Jurkat, Clone E6-1 (cell line): ENCODE data around the gene PTPRE.

ENCODE experiments used
- DNase-seq: peaks from one replicate; pipeline ENCODE4 v3.0.0-alpha.2; 2011; ENCODE audit warnings: low read depth, low spot score
- H3K4me3 ChIP-seq: 2 replicates; pipeline ENCODE4 v1.5.1; 2011; ENCODE audit warnings: mild to moderate bottlenecking, low read length, control low read depth, moderate library complexity

The PTPRE gene

DNA sequence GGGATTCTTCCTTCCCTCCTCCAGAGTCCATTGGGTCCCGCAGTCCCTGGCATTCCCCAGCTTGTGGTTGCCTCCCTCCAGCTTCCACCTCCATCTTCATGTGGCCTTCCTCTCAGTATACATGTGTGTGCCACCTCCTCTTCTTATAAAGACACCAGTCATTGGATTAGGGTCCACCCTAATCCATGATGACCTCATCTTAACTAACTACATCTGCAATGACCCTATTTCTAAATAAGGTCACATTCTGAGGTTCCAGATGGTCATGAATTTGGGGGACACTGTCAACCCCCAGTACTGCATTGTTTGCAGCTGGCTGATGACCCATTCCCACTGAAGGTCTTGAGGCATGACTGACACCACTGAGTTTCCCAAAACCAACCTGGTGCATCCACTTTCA lies 99.0 kb downstream of the PTPRE start:
- H3K4me3 ChIP-seq, result no peak overlapping the region
- no peak for DNase-seq

DNA sequence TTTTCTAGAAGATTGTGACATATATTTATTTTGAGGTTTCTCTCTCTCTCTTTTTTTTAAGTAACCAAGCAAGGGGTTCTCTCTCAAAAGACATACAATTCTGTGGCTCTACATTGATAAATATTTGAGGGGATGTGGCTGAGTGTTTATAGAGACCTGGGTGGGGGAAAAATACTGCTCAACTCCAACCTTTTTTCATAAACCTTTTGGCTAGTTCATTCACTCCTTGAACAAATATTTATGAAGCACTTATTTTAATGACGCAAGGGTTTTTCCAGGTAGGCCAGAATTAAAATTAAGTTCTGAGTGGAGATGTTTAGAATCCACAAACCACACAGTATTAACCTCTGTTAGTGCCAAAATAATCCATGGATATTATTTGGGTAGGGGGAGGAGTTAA lies 100.2 kb downstream of the PTPRE start:
- H3K4me3 ChIP-seq, result no peak overlapping the region
- DNase-seq, result no peak

DNA sequence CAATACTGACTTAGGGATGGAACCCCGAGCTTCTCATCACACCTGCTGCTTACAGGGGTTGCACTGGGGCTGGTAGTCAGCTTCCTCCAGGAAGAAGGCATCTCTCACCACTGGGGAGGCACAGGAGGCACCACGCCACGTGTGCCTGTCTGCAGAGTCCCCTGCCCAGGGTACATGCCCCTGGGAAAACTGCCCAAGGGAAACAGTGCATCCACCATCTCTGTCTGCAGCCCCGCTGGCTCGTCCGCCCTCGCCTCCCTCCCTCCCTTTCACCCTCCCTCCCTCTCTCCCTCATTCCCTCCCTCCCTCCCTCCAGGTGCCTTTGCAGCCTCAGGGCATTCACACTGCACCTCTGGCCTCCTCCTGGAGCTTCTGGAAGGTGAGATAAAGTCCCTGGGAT lies 101.1 kb downstream of the PTPRE start:
- no peak overlapping the region for H3K4me3 ChIP-seq
- no peak for DNase-seq

DNA sequence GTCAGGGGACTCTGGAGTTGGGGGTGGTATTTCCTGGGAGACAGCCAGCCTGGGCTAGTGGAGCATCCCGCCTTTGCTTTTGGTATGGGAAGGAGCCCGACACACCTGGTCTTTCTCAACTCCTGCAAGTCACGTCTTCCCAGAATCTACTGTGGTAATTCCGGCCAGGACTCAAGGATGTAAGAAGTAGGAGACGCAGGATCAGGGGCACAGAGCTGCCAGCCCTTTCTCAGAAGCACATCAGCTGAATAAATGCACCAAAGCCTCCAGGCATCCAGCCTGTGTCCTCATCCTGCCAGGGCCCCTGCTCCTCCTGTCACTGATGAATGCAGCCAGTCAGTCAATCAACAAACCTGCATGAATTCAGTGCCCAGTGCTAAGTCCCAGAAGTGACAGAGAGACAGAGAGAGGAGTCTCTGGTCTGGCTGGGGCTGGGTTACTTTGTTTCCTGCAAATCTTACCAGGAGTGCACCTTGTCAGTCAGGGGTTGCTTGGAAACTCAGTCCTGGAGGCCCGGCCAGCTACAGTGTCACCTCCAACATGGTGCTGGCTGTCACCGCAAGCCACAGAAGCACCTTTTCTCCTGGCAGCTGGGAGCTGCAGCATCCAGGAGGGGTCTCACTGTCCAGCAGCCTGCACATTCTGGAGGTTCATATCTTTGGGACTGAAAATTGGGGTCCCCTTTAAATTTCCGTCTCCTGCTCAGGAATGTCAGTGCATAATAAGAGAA lies 101.8 kb downstream of the PTPRE start:
- DNase-seq, result no peak
- H3K4me3 ChIP-seq, result no peak overlapping the region

DNA sequence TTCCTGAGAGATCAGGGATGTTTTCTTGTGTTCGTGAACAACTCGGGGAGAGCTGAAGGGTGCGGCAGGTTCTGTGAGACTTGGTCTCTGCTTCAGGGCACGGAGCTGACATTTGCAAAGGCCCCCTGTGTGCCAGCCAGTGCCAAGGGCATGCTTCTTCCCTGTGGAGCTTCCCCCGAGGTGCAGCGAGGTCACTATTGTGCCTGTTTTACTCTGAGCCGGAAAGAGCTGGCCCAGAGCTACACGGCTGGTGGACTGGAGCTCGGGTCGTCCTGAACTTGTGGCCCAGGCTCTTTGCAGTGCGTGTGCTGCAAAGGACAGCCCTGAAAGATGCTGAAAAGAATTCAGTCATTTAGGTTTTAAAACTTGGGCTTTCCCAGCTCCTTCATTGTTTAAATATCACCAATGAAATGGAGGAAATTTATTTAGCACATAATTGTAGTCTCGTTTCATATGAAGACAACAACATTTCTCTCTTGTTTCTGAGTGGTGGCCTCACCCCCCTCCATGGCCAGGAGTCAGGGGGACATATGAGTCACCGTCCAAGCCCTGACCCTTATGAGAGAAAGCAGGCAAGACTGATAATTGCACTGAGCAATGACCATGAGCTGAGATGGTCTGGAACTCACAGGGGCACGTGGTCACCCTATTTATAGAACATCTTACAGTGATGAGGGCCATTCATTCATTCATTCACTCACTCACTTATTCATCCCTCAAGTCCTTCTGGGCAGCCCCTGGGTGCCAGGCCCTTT lies 102.6 kb downstream of the PTPRE start:
- H3K4me3 ChIP-seq, result no peak overlapping the region
- no peak for DNase-seq

DNA sequence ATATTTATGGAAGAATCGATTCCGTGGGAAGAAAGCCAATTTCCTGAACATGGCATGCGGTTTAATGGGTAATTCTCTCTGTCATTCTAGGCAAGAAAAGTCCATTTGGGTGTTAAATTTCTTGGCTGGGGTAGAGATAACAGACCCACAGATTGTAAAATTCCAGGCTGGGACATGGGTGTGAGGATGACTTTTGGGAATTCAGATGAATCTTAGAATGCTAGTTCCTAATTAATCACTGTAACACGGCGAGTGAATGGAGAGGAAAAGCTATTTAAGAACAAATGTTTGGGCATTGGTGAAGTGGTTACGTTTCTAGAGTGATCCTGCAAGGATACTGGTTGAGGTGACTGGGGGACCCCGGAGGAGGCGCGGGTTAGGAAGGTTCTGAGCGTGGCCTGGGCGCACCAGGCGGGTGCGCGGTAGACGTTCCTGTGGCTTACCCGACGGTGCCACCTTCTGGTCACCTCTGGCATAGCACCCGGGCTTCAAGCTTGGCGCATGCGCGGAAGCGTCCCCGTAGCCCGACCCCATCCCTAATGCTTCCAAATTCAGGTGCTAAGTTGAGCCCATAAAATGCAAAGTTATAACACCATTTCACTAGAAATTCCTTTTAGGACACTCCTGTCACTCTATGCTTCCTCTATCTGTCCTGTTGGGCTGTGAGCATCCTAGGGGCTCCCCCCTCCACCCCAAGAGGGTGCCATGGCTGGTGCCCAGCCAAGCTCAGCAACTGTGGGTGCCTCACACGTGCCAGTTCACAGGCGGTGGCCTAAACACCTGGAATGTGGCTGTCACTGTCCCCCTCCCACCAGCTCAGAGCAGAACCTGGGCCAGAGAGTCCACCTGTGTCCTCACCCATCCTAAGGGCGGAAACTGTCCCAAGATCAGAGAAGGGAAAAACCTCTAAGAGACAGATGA lies 104.4 kb downstream of the PTPRE start:
- peak; percentile 66 for DNase-seq
- peak overlapping the region; percentile 36 for H3K4me3 ChIP-seq

DNA sequence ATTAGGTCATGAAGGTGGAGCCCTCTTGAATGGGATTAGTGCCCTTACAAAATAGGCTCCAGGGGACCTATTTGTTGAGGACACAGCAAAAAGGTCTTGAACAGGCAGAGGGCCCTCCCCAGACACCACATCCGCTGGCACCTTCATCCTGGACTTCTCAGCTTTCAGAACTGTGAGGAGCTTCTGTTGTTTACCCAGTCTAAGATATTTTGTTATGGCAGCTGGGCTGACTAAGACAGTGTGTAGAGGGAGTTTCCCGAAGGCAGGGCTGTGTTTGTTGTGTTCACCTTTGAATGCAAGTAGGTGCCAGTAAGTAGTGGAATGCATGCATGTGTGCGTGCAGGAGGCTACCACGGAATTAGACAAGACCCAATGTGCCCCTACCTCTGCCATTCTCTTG lies 106.7 kb downstream of the PTPRE start:
- H3K4me3 ChIP-seq, result no peak overlapping the region
- DNase-seq, result no peak

DNA sequence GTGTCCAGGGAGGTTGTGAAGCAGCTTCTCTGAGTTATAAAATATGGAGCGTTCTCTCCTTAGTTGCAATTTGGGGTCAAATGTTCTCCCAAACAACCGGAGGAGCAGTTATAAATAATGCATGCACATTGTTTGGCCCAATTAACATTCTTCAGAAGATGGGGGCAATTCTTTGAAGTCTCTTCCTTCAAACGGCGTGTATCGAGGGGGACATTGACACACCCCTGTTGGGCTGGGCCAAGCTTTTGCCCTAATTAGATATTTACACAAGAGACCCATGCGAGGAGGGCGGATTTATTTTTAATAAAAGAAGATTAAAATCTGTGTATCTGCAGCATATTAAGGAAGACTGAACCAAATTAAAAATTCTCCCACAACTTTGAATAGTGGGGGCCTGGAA lies 107.3 kb downstream of the PTPRE start:
- no peak for DNase-seq
- no peak overlapping the region for H3K4me3 ChIP-seq

DNA sequence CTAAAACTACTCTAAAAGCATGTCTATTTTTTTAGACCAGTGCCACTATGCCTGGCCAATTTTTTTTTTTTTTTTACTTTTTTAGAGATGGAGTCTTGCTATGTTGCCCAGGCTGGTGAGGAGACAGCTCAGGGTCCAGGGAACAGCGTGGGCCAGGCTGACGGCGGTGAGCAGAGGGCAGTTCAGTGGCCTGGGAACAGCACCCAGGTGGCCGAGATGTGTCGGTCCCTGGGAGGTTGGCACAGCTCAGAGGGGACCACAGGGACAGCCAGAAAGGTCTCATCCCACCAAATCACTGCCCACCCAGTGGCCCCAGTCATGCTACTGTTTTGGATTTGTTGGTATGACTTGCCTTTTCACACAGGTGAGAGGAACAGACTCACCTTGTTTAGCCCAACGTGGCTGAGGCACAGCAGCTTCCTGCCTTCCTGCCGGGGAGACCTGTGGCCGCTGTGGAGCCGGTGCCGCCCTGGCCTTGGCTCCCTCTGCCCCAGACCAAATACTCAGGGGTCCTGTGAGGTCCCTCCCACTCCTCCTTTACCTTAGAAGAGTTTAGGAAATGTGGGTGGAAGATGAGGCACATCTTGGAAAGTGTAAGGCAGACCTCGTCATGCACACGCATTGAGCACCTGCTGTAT lies 109.6 kb downstream of the PTPRE start:
- H3K4me3 ChIP-seq, result no peak overlapping the region
- DNase-seq, result no peak

DNA sequence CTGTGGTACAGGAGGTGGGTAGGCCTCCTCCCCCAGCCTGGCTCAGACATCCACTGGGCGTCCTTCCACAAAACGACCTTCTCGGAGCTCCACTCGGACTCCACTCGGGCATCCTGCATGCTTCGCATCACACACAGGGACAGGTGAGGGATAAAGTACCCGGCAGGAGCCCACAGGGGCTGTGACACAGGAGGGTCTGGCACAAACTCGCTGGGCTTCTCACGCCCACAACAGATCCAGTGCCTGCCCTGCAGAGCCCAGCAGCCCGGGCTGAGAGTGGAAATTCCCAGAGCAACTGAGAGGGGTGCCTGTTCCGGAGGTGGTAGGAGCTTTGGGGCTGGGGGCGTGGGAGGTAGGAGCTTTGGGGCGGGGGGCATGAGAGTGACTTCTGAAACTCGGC lies 110.9 kb downstream of the PTPRE start:
- H3K4me3 ChIP-seq, result no peak overlapping the region
- no peak for DNase-seq

DNA sequence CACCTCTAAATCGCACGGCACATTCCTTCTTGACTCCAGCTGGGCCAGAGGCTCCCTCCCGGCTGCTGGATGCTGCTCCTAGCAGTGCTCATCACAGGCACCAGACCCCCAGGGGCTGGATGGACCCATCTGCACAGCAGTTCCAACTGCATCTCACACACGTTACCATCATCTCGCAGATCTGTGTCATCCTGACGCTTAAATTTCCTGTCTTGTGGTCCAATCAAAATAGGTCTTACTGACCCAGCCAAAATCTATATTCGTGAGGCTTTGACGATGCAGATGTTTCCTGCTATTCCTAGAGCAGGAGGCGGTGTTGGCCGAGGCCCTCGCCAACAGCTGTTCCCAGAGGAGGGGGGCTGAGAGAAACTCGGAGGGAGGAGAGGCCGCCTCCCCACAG lies 111.3 kb downstream of the PTPRE start:
- no peak overlapping the region for H3K4me3 ChIP-seq
- DNase-seq, result no peak

DNA sequence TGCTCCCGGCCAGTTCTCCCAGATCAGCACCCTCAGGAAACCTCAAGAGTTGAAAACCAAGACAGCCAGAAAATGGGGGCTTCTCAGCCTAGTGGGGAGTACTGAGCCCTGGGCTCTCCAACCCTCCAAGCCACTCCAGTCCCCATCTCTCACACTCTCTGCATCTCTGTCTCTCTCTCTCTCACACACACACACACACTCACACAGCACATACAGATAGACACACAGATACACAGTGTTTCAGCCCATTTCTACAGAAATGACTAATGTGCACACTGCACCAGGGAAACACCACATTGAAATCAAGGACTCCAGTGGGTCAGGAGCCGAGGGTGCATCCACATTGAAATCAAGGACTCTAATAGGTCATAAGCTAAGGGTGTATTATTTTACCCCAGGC lies 111.8 kb downstream of the PTPRE start:
- no peak overlapping the region for H3K4me3 ChIP-seq
- DNase-seq, result no peak

DNA sequence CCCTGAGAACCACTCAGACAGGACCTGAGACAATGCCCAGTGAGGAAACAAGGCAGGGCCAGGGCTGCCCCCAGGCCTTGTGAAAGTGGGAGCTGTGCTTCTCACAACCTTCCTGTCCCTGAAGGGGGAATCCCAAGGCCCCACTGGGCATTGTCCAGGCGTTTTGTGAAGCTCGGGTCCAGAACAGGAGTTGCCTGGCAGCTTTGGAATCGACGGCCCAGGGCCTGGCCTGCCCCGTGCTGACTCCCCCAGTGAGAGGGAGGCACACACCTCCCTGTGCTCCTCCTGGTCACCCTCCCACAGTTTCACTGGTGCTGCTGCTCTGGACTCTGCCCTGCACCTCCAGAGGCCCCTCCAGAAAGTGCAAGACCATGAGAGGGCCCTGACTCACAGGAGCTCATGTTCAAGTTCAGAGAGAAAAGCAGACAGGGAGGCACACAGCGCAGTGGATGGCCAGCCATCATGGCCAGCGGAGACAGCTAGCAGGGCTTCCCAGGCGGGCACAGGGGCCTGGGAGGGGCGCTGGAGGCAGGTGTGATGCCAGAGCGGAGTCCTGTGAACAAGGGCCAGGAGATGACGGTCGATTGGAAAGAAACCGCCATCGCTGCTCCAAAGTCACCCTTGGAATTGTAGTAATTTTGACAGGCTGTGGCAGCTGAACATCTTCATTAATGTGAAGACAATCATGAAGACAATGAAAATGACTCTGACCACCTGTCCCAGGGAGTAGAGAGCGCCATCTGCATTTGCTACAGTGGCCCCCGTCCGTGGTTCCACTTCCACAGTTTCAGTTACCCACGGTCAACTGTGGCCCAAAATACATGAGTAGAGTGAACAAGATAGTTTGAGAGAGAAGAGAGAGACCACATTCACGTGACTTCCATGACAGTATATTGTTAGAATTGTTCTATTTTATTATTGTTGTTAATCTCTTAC lies 115.6 kb downstream of the PTPRE start:
- no peak overlapping the region for H3K4me3 ChIP-seq
- no peak for DNase-seq

DNA sequence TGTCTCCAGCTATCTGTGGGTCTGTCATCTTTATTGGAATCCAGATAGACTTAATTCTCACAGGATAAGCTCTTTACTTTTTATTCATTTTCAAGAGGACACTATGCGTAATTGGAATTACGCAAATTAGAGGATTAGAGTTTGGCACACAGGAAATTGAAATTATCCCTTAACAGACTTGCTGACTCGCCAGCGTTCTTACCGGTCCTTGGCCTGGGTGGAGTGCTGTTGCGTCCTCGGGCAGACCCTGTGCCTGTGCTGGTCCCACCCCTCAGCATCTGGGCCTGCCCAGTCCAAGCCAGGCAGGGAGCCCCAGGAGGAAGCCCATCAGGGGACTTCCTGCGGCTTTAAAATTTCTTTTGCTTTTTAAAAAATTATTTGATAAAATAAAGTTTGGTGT lies 117.5 kb downstream of the PTPRE start:
- no peak for DNase-seq
- no peak overlapping the region for H3K4me3 ChIP-seq

DNA sequence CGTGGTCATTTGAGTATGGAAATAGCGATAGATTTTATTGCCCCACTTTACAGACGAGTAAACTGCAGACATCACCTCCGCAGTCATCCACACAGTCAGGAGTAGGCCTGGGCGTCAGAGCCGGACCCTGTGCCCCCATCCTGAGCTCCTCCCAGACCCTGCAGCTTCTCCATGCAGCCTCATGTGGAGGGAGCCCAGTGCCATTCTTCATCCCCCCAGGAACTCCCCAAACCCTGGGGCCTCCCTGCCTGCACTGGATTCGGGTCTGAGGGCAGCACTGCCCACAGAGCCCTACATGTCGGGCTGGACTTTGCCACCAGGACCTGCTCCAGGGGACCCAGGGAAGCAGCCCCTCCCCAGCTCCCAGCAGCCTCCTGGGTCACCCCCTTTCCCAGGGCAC lies 118.5 kb downstream of the PTPRE start:
- no peak overlapping the region for H3K4me3 ChIP-seq
- no peak for DNase-seq

DNA sequence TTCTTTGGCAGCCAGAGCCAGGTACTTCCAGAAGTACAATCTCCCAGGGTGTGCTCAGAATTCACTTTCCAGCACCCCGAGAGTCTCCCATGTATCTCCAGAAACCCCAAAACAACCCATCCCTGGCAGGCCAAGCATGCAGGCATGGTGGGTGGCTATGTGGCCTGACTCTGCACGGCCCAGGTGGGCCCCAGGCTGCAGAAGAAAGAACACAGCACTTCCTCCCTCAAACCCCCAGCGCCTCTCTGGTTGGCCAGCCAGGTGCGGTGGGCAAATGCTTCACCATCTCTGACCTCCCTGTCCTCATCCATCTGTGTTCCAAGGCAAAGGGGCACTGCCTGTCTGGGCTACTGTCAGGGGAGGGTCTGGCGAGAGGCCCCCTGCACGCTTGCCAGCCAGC lies 119.0 kb downstream of the PTPRE start:
- DNase-seq, result no peak
- no peak overlapping the region for H3K4me3 ChIP-seq

DNA sequence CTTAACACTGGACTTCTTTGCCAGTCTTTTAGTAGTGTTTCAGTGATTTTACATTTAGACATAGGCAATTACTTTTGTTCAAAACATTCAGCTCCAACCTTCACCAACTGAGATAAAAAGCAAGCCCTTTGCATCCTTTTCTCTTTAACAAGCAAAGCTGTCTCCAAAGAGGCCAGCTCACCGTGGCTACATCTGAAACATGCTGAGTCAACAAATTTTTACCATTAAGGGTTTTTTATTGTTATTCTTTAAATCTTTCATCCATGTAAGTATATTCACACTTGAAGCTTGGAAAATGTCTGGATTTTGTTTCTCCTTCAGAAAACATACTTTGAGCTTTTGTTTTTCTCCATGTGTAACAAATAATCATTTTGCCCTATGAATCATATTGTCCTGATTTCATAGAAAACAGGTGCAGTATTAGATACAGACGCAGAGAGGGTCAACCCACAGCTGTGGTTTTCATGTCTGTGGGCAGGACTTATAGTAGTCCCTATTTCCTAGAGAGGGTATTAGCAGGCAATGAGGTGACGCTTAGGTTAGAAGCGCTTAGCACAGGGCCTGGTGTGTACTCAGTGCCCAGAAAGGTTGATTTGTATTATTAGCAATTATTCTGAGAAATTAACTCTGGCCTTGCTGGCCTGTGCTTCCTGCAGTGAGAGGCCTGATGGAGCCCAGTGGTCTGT lies 119.9 kb downstream of the PTPRE start:
- H3K4me3 ChIP-seq, result no peak overlapping the region
- DNase-seq, result no peak

DNA sequence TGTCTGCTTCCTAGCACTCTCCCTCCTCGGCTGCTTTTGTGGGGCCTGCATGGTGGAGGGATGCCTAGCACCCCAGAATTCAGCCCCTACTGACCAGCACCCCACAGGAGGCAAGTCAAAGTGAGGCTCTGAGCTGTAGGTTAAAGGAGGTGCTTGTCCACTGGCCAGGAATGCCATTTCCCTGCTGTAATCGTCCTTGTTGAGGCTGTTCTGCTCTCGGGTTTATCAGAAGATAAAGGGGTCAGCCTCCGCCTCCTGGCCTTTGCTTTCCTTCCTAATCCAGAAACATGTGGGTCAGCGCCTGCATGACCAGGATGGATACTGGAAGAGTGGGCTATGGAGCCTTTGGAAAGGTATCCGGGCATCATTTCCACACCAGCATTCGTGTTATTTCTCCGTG lies 120.4 kb downstream of the PTPRE start:
- no peak for DNase-seq
- no peak overlapping the region for H3K4me3 ChIP-seq
